WTC11 (cell line): Measurements from ENCODE around the gene BBS1. TPM values are rescaled to one million over a fixed set of nuclear protein-coding genes. Genes with fewer than 3 reads are reported as not detected.
A peak's percentile ranks its signal among the peaks of the same experiment; 100 is the strongest.

Experiments used
- ATAC-seq: fragments of 200-7000 bp; cut with Tn5 transposase; 2 replicates; pipeline ENCODE4 v1.10.0; 2021; ENCODE audit warnings: mild to moderate bottlenecking, moderate library complexity
- CTCF ChIA-PET: fragments of 300-600 bp; sonication (Branson Sonifier 250); formaldehyde crosslinking; loops from one replicate; lab custom pipeline; 2021; ENCODE audit warnings: antibody characterized with exemption; lab: Charles Lee
- POLR2A ChIA-PET: fragments of 350-600 bp; sonication (Branson Sonifier 250); formaldehyde crosslinking; loops from one replicate; lab custom pipeline; 2021; ENCODE audit warnings: antibody characterized with exemption; lab: Charles Lee
- DNase-seq: peaks from one replicate; pipeline ENCODE4 v3.0.0; 2021; ENCODE audit warnings: low spot score
- H3K27ac Mint-ChIP-seq: 2 replicates; pipeline ENCODE4 v1.8.0; 2021; ENCODE audit warnings: mixed read lengths
- H3K27me3 Mint-ChIP-seq: 2 replicates; pipeline ENCODE4 v1.8.0; 2021; ENCODE audit warnings: low read depth, mild to moderate bottlenecking, moderate library complexity, mixed read lengths
- H3K36me3 Mint-ChIP-seq: 2 replicates; pipeline ENCODE4 v1.8.0; 2021; ENCODE audit warnings: mixed read lengths
- H3K4me1 Mint-ChIP-seq: 2 replicates; pipeline ENCODE4 v1.8.0; 2022; ENCODE audit warnings: mixed read lengths
- H3K4me3 Mint-ChIP-seq: 2 replicates; pipeline ENCODE4 v1.8.0; 2021; ENCODE audit warnings: mild to moderate bottlenecking, moderate library complexity, mixed read lengths
- H3K9me3 Mint-ChIP-seq: 2 replicates; pipeline ENCODE4 v1.8.0; 2021; ENCODE audit warnings: mixed read lengths
- AR ChIP-seq: fragments of 250-450 bp; sonication (Bioruptor Pico); IDR thresholded peaks from 2 replicates; pipeline ENCODE4 v1.9.0; 2021; ENCODE audit warnings: mild to moderate bottlenecking
- ATF1 ChIP-seq: sonication (generic); formaldehyde crosslinking; IDR thresholded peaks from 2 replicates; pipeline ENCODE4 v1.8.1; 2023; ENCODE audit warnings: mild to moderate bottlenecking, moderate library complexity, missing genetic modification reagents
- CDX4 ChIP-seq: fragments of 250-450 bp; sonication (Bioruptor Pico); IDR thresholded peaks from 2 replicates; pipeline ENCODE4 v1.9.0; 2021; ENCODE audit warnings: moderate library complexity, mild to moderate bottlenecking, inconsistent platforms, borderline replicate concordance
- CREB1 ChIP-seq: sonication (generic); formaldehyde crosslinking; IDR thresholded peaks from 2 replicates; pipeline ENCODE4 v1.8.0; 2023; ENCODE audit warnings: mild to moderate bottlenecking, missing genetic modification reagents
- ETV6 ChIP-seq: sonication (generic); formaldehyde crosslinking; IDR thresholded peaks from 2 replicates; pipeline ENCODE4 v1.8.1; 2022; ENCODE audit warnings: mild to moderate bottlenecking, missing genetic modification reagents
- GRHL2 ChIP-seq: fragments of 250-450 bp; sonication (Bioruptor Pico); IDR thresholded peaks from 2 replicates; pipeline ENCODE4 v1.8.0; 2022; ENCODE audit warnings: mild to moderate bottlenecking, moderate library complexity; ENCODE audit not compliant: insufficient replicate concordance, severe bottlenecking
- IRF1 ChIP-seq: sonication (generic); formaldehyde crosslinking; IDR thresholded peaks from 2 replicates; pipeline ENCODE4 v1.8.0; 2023; ENCODE audit warnings: missing genetic modification reagents
- IRF2 ChIP-seq: sonication (generic); formaldehyde crosslinking; IDR thresholded peaks from 2 replicates; pipeline ENCODE4 v1.8.0; 2022; ENCODE audit warnings: low read depth, missing genetic modification reagents, borderline replicate concordance
- KAT7 ChIP-seq: sonication (generic); formaldehyde crosslinking; IDR thresholded peaks from 2 replicates; pipeline ENCODE4 v1.8.1; 2023; ENCODE audit warnings: missing genetic modification reagents, mild to moderate bottlenecking, borderline replicate concordance
- MYBL2 ChIP-seq: sonication (generic); formaldehyde crosslinking; IDR thresholded peaks from 2 replicates; pipeline ENCODE4 v1.8.1; 2023; ENCODE audit warnings: mild to moderate bottlenecking, moderate library complexity, missing genetic modification reagents
- ZBTB21 ChIP-seq: sonication (generic); formaldehyde crosslinking; IDR thresholded peaks from 2 replicates; pipeline ENCODE4 v1.8.1; 2023; ENCODE audit warnings: mild to moderate bottlenecking, missing genetic modification reagents, borderline replicate concordance
- ZNF281 ChIP-seq: sonication (generic); formaldehyde crosslinking; IDR thresholded peaks from 2 replicates; pipeline ENCODE4 v1.8.0; 2023; ENCODE audit warnings: mild to moderate bottlenecking, missing genetic modification reagents
- ZNF396 ChIP-seq: fragments of 250-450 bp; sonication (Bioruptor Pico); IDR thresholded peaks from 2 replicates; pipeline ENCODE4 v1.8.0; 2021; ENCODE audit warnings: mild to moderate bottlenecking, moderate library complexity, borderline replicate concordance
- ZNF423 ChIP-seq: fragments of 250-450 bp; sonication (Bioruptor Pico); IDR thresholded peaks from 2 replicates; pipeline ENCODE4 v2.1.2; 2022; ENCODE audit warnings: mild to moderate bottlenecking, moderate library complexity
- ZNF425 ChIP-seq: fragments of 250-450 bp; sonication (Bioruptor Pico); conservative IDR thresholded peaks from 2 replicates; pipeline ENCODE4 v1.9.0; 2021; ENCODE audit warnings: mild to moderate bottlenecking
- total RNA-seq: library from RNA; stranded (reverse); gene quantifications from 3 replicates; pipeline ENCODE4 v1.2.3, GENCODE V29; 2021

The BBS1 gene
- total RNA-seq, 1 experiment from 2014 or later = 26.8 TPM

GRCh38 chr11:66509131-66509561 lies 1.3 kb upstream of the BBS1 start (continued):
- TF ChIP-seq ZNF281 (CRISPR knock-in tag) (no peak), AR (no peak), ZNF396 (no peak), MYBL2 (CRISPR knock-in tag) (no peak), ETV6 (CRISPR knock-in tag) (no peak), ZNF423 (CRISPR knock-in tag) (no peak), ZBTB21 (CRISPR knock-in tag) (no peak)

- CTCF ChIA-PET = interaction anchor here (0.8 to 3.6 kb wide), 6 partner anchors 20 to 167 kb away, joined by 3 to 17 read pairs (median 4); partner anchors contain the start of genes DPP3, MRPL11 and RBM4B
- peaks cover 2% of the 10 kb centered on the region; the same call in 1 of the 2 replicates for H3K36me3 Mint-ChIP-seq
- TF ChIP-seq KAT7 (CRISPR knock-in tag) = no peak
- no peak for TF ChIP-seq IRF2 (CRISPR knock-in tag)
- no peak for TF ChIP-seq GRHL2 (CRISPR knock-in tag)
- TF ChIP-seq ATF1 (CRISPR knock-in tag) = no peak
- TF ChIP-seq MYBL2 (CRISPR knock-in tag) = no peak
- TF ChIP-seq CREB1 (CRISPR knock-in tag) = no peak
- no peak for TF ChIP-seq ZNF281 (CRISPR knock-in tag)
- TF ChIP-seq CDX4 (CRISPR knock-in tag) = no peak
- TF ChIP-seq ZNF425 (CRISPR knock-in tag) = no peak
- TF ChIP-seq ZBTB21 (CRISPR knock-in tag) = no peak
- no peak for TF ChIP-seq IRF1 (CRISPR knock-in tag)
- TF ChIP-seq, all 79 proteins: peak for 0
- Mint-ChIP-seq H3K9me3 (no peaks in the 10 kb centered on the region), H3K27ac (peak overlapping the region; percentile 80), H3K27me3 (no peaks in the 10 kb centered on the region), H3K4me1 (peaks cover 7% of the 10 kb centered on the region), H3K4me3 (peak overlapping the region; percentile 99)
- POLR2A ChIA-PET = interaction anchor here (0.8 to 1.2 kb wide), 4 partner anchors 10 to 167 kb away, joined by 3 to 4 read pairs (median 3); partner anchors contain the start of genes ACTN3 and RBM4
- DNase-seq (no peak), ATAC-seq (peak; percentile 7; the same call in 1 of the 2 replicates)
These were observed 530 bp downstream of the BBS1 start for GRCh38 chr11:66510990-66511339.
